Adrenal gland (tissue), 12 donors: ENCODE results near the gene NLRC3. TPM values are rescaled to one million over a fixed set of nuclear protein-coding genes. Genes with fewer than 3 reads are reported as not detected.

Experiments
- DNase-seq, 7 donors: peaks; one replicate each; pipeline ENCODE4 v3.0.0-alpha.2; 2019 to 2020
- H3K27ac ChIP-seq, 5 donors: fragments of 200-600 bp; sonication (generic) in 4 of 5; 1 replicate in 3 of 5; 2 replicates in 2 of 5; pipeline versions ENCODE4 v1.5.1 to v1.8.0; 2016 to 2020; ENCODE audit warnings: mild to moderate bottlenecking in 1 of 5
- H3K27me3 ChIP-seq: fragments of 200-600 bp; 2 replicates; pipeline ENCODE4 v1.8.0; 2021
- H3K36me3 ChIP-seq, 2 donors: fragments of 200-600 bp; replicated peaks in 1 of 2; 1 replicate in 1 of 2; 2 replicates in 1 of 2; pipeline versions ENCODE4 v1.5.1 to v1.8.0; 2018 to 2022
- H3K4me1 ChIP-seq, 2 donors: fragments of 200-600 bp; replicated peaks in 1 of 2; 1 replicate in 1 of 2; 2 replicates in 1 of 2; pipeline versions ENCODE4 v1.5.1 to v1.8.0; 2018 to 2021
- H3K4me3 ChIP-seq, 4 donors: fragments of 200-600 bp; sonication (generic) in 3 of 4; one replicate each; pipeline ENCODE4 v1.5.1; 2016 to 2018
- H3K9me3 ChIP-seq, 3 donors: fragments of 200-600 bp; sonication (generic) in 1 of 3; replicated peaks in 1 of 3; 1 replicate in 2 of 3; 2 replicates in 1 of 3; pipeline versions ENCODE4 v1.5.1 to v1.8.0; 2016 to 2021
- POLR2A ChIP-seq, 2 donors: fragments of 450-650 bp; IDR thresholded peaks; one replicate each; pipeline ENCODE4 v1.6.1; 2017; ENCODE audit warnings: antibody characterized with exemption in 2 of 2, mild to moderate bottlenecking in 2 of 2, moderate library complexity in 1 of 2
- WGBS, 4 donors: extraction: QIAGEN DNeasy Blood & Tissue Kit in 2 of 4; methylation state at CpG; one replicate each; pipeline versions ENCODE4 v1.1.5 to v1.1.7; 2013 to 2017; 5-methylcytosine and 5-hydroxymethylcytosine counted together
- intact Hi-C, 2 donors: fragments of 100-400 bp; cut with DNase I; formaldehyde crosslinking; loops; one replicate each; pipeline versions ENCODE4 v1.14.1 to v1.15.0; 2022 to 2023
- polyA plus RNA-seq, 3 donors: library from polyadenylated mRNA; stranded (reverse); fragments of 200-250 nt in 2 of 3; fragments of 350-450 nt in 1 of 3; fragmentation: Illumina TruSeq in 1 of 3; extraction: RNeasy Lipid Tissue Mini Kit (QIAGEN cat#74804) in 1 of 3; gene quantifications; one replicate each; pipeline ENCODE4 v1.2.3, GENCODE V29; 2013 to 2014
- total RNA-seq, 9 donors: library from RNA; depleted of rRNA in 4 of 9; stranded (reverse); fragments of >200 nt in 4 of 9; fragments of 120-200 nt in 1 of 9; fragmentation: NEBNext Ultra II Directional in 1 of 9; extraction: Animal tissue kit (Norgen Biotek cat#: 25700) in 1 of 9; gene quantifications; one replicate each; pipeline versions ENCODE4 v1.1.0 to v1.2.4, GENCODE V29; 2013 to 2023
- TF ChIP-seq, protein P1 (sequence below), 6 experiments: fragments of 450-650 bp in 4 of 6; fragments of 200-600 bp in 2 of 6; sonication (generic) in 1 of 6; IDR thresholded peaks; 1 replicate in 5 of 6; 2 replicates in 1 of 6; pipeline versions ENCODE4 v1.5.1 to v1.8.0; 2016 to 2021; ENCODE audit warnings: antibody characterized with exemption in 6 of 6, mild to moderate bottlenecking in 2 of 6, moderate library complexity in 1 of 6
- donor health status: healthy with polysubstance abuse.
- donor health status: Bipolar disorder and iron deficiency.
- donor health status: DM: yes; HTN: yes; CAD: no.
- donor health status: DM: no; HTN: no; CAD: no.
- donor health status: DM: no; HTN: no; CAD: no.
- donor health status: DM: yes; HTN: yes; CAD: no.

Gene NLRC3
- total and polyA plus RNA-seq, 12 donors, result 0.29 to 2.5 (median 1.5) TPM

DNA sequence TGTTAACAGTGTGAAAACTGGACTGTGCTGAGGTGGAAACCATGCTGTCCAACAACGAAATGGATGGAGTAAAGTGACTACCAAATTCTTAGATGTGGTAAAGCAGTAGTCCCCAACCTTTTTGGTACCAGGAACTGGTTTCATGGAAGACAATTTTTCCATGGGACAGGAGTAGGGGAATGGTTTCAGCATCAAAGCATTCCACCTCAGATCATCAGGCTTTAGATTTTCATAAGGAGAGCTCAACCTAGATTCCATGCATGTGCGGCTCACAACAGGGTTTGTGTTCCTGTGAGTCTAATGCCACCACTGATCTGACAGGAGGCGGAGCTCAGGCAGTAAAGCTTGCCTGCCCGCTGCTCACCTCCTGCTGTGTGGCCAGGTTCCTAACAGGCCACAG lies 22.7 kb upstream of the NLRC3 start:
- Histone ChIP-seq H3K4me3 (no peak overlapping the region), H3K27ac (no peak overlapping the region), H3K4me1 (no peaks in the 10 kb centered on the region), H3K27me3 (no peaks in the 10 kb centered on the region), H3K36me3 (peaks cover 0 to 6% of the 10 kb centered on the region in 2 donors), H3K9me3 (no peaks in the 10 kb centered on the region)
- no peak for DNase-seq
- WGBS, 4 donors, result 99 to 100% (median 100%) methylated on average over 2 to 4 of the region's 4 CpGs
- intact Hi-C loops, result no loop called here
- TF ChIP-seq, protein P1, sequence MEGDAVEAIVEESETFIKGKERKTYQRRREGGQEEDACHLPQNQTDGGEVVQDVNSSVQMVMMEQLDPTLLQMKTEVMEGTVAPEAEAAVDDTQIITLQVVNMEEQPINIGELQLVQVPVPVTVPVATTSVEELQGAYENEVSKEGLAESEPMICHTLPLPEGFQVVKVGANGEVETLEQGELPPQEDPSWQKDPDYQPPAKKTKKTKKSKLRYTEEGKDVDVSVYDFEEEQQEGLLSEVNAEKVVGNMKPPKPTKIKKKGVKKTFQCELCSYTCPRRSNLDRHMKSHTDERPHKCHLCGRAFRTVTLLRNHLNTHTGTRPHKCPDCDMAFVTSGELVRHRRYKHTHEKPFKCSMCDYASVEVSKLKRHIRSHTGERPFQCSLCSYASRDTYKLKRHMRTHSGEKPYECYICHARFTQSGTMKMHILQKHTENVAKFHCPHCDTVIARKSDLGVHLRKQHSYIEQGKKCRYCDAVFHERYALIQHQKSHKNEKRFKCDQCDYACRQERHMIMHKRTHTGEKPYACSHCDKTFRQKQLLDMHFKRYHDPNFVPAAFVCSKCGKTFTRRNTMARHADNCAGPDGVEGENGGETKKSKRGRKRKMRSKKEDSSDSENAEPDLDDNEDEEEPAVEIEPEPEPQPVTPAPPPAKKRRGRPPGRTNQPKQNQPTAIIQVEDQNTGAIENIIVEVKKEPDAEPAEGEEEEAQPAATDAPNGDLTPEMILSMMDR (IDR thresholded peaks at IDR 0.05), result no peak
- no peak for TF ChIP-seq POLR2A (IDR thresholded peaks at IDR 0.05)

DNA sequence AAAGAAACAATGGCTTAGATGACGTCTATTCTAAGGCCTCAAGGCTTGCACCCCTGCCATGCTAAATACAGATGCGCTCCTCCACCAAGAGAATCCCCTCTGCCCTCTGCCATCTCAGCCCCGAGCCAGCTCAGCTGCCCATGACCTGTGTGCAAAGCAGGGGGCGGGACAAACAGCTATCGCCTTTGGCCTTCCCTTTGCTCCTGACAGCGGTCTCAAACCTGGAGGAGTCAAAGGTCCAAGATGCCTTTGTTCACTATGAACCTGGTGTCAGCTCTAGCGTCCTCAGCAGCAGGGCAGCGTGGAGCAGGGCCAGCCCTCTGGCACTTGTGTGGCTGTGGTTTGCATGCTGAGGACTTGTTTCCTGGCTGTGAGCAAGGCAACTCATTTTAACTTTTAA lies 21.9 kb upstream of the NLRC3 start:
- H3K27ac ChIP-seq, result no peak overlapping the region
- WGBS, 4 donors, result 92 to 98% (median 95%) methylated on average over 8 of the region's 8 CpGs
- no peaks in the 10 kb centered on the region for H3K27me3 ChIP-seq
- no peak for DNase-seq
- intact Hi-C loops, result no loop called here
- no peak for TF ChIP-seq POLR2A (IDR thresholded peaks at IDR 0.05)
- TF ChIP-seq, protein P1 (IDR thresholded peaks at IDR 0.05), result no peak
- no peaks in the 10 kb centered on the region for H3K9me3 ChIP-seq
- no peaks in the 10 kb centered on the region for H3K4me1 ChIP-seq
- no peak overlapping the region for H3K4me3 ChIP-seq
- peaks cover 0 to 6% of the 10 kb centered on the region in 2 donors for H3K36me3 ChIP-seq

DNA sequence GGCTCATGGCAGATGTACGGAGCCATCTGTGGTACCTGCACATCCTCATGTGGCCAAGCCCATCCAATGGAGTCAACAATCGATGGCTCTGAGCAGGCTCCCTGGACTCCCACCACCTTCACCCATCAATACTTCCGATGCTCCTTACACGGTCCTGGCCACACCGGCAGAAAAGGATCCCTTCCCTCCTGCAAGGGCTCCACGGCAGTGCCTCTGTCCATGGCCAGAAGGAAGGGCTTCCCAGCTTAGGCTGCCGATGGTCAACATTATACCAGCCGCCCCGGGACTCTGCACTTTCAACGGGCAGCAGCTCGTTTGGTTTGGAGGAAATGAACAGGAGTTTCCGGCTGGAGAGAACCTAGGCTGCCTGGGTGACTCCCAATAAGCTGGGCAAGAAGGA lies 21.0 kb upstream of the NLRC3 start:
- Histone ChIP-seq H3K9me3 (no peaks in the 10 kb centered on the region), H3K4me1 (no peaks in the 10 kb centered on the region), H3K36me3 (peaks cover 0 to 6% of the 10 kb centered on the region in 2 donors), H3K27me3 (no peaks in the 10 kb centered on the region), H3K27ac (no peak overlapping the region), H3K4me3 (no peak overlapping the region)
- no peak for TF ChIP-seq POLR2A (IDR thresholded peaks at IDR 0.05)
- TF ChIP-seq, protein P1 (IDR thresholded peaks at IDR 0.05), result no peak
- 92 to 97% (median 96%) methylated on average over 10 to 12 of the region's 12 CpGs for WGBS, 4 donors
- intact Hi-C loops, result no loop called here
- no peak for DNase-seq

DNA sequence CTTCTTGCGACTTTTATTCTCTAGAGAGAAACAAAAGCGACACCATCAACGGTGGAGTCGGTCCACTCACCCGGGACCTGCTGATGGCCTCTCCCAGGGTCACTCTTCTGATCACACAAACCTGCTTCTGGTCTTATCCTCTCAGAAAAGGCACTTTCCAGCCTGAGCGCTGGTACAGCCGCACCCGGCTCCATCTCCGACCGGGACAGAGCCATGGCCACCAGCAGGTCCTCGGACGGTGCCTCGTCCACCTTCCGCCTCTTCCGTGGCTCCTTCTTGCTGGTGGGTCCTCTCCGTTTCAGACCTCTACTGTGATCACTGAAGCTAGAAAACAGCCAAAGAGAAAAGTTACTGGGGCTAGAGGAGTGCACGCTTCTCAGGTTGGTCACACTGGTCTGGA lies 20.5 kb upstream of the NLRC3 start:
- Histone ChIP-seq H3K36me3 (peaks cover 0 to 6% of the 10 kb centered on the region in 2 donors), H3K4me1 (no peaks in the 10 kb centered on the region), H3K27ac (no peak overlapping the region), H3K9me3 (no peaks in the 10 kb centered on the region), H3K4me3 (no peak overlapping the region), H3K27me3 (no peaks in the 10 kb centered on the region)
- TF ChIP-seq, protein P1 (IDR thresholded peaks at IDR 0.05), result no peak
- TF ChIP-seq POLR2A (IDR thresholded peaks at IDR 0.05), result no peak
- no peak for DNase-seq
- intact Hi-C loops, result no loop called here
- 93 to 96% (median 96%) methylated on average over 17 of the region's 17 CpGs for WGBS, 4 donors
